ENCODE results near the gene CDH23. TPM values are rescaled to one million over a fixed set of nuclear protein-coding genes. Genes with fewer than 3 reads are reported as not detected.

The CDH23 gene
- total RNA-seq, 1 donor from 2014 or later = under 0.01 TPM

DNA sequence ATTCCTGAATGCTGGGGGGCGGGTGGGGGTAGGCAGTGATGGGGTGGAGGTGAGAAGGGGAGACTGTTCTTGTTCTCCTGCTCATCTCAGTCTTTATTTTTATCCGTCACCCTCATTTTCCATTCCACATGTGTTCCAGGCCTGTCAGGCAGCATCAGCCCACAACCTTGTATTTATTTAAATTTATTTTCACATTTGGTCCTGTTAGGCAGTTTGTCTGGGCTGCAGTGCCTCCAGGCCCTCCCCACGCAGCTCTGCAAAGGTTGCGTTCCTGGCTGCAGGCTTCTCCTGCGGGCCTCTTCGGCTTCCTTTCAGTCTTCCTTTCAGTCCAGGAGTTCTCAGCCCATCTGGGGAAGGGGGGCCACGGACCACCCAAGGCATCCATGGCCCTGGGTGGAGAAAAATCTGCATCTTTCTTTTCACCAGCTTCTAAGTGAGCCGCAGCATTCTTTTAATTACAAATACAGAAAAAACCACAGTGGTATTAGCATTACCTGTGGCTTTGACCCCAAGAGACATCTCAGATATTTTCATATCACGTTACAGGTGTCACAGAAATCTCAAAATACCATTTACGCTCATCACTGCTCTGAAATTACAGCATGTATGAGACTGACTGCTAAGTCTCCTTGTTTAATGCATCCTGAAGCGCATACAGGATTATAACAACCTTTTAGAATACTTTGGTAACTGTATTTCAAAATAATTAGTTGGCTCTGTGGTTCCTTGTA lies 228.9 kb downstream of the CDH23 start:
- DNase-seq = no peak

- DNase-seq = no peak
These were observed 230.7 kb downstream of the CDH23 start for GRCh38 chr10:71627230-71627939.

DNA sequence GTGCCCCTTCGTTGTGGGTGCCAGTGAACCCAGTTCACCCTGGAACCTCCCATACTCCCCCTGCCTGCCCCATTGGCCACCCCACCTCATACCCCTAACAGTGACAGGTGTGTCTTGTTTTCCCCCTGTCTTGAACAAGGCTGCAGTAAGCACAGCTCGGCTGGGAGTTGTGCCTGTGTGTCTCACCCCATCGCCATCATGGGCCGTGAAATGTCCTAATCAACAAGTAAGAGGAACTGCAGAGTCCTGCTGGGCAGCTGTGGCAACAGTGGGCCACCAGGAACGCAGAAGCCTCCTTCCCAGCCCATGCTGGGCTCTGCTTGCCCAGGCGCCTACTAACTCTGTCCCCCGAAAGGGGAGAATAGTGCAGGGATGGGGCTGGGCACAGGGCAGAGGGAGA lies 231.2 kb downstream of the CDH23 start:
- no peak for DNase-seq

DNA sequence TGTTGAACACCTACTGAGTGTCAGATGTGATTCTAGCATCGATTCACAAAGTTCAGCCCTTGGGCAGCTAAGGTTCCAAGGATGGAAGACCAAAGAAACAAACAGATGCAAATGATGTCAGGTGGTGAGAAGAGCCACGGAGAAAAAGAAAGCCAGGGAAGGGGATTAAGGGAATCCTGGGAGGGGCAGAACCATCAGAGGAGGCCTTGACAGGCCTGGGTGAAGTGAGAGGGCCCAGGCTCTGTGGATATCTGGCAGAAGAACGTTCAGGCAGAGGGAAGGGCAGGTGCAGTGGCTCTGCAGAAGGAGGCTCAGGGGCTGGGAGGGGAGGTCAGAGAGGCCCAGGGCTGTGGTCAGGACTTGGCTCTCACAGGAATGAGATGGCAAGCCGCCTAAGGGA lies 232.4 kb downstream of the CDH23 start:
- no peak for DNase-seq

DNA sequence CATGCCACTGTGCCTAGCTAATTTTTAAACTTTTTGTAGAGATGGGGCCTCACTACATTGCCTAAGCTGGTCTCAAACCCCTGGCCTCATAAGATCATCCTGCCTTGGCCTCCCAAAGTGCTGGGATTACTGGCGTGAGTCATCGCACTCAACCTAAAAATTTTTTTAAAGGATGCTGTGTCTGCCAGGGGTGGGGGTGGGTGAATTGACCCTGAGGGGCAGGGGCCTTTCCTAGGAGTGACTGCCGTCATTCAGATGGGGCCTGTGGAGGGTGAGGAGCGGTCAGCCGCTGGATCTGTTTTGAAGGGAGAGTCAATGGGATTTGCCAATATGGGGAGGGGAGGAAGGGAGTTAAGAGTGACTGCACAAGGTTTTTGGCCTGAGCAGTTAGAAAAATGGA lies 233.4 kb downstream of the CDH23 start:
- no peak for DNase-seq

GRCh38 chr10:71631007-71631861 lies 234.5 kb downstream of the CDH23 start:
- DNase-seq = no peak

DNA sequence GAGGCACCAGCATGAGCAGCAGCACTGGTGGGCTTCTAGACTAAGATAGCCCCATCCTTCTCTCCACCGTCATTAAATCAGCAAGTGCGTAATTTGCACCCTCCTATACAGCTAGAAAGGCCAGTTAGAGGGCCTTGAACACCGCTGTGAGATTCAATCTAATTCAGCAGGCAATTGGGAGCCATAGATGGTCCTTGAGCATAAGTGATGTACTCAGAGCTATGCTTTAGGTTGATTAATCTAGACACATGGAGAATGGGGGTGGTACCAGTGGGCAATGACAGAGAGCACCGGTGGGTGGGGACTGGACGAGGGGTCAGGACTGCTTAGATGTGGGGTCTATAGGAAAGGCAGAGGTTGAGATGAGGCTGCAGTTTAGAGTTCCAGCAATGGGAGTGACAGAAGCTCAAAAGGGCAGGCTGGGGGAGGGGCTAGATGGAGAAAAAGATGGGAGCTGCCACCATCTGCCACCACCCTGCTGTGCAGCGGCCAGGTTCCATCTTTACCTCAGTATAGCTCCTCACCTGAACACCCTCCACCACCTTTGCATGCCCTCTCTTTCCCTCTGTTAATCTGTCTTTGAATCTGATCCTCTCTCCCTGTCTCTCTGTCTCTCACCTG lies 235.6 kb downstream of the CDH23 start:
- DNase-seq = no peak

DNA sequence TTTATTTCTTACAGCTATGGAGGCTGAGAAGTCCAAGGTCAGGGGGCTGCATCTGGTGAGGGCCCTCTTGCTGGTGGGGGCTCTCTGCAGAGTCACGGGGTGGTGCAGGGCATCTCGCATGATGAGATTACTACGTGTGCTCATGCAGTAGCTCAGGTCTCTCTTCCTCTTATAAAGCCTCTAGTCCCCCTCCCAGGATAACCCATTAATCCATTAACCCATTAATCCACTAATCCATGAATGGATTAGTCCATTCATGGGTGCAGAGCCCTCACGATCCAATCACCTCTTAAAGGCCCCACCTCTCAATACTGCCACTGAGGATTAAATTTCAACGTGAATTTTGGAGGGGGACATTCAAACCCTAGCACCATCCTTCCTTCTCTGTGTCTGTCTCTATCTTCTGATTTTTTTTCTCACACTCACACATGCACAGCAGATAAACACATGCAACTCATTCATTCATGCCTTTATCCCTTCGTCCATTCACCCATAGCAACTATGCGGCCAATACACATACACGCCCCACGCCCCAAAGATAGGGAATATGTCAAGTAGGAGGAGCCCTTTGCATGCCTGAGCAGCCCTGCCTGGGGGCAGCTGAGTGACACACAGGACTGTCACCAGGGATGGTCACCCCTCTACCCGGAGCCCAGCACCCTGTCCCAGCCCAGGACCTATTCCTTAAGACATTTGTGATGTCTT lies 236.3 kb downstream of the CDH23 start:
- DNase-seq = no peak

GRCh38 chr10:71633920-71634319 lies 237.2 kb downstream of the CDH23 start:
- no peak for DNase-seq

- DNase-seq = no peak
These were observed 237.9 kb downstream of the CDH23 start for GRCh38 chr10:71634531-71635164.

GRCh38 chr10:71635251-71635866 lies 238.6 kb downstream of the CDH23 start:
- no peak for DNase-seq

GRCh38 chr10:71635867-71636266 lies 239.1 kb downstream of the CDH23 start:
- no peak for DNase-seq

- no peak for DNase-seq
These were observed 239.9 kb downstream of the CDH23 start for GRCh38 chr10:71636588-71636987.

DNA sequence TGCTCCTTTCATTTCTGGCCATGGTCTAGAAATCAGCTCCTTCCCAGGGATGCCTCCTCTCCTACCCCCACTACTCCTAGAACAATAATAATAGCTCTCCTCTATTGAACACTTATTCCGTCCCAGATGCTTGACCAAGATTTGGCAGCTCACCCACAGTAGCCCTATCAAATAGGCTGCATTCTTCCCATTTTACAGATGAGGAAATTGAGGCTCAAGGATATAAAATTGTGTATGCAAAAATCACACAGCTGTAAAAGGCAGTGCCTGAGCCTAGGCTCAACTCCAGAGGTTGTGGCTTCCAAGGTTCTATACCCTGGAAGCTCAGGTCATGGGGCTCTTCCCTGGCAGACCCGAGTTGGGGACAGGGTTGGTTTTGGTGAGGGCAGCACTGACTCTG lies 240.6 kb downstream of the CDH23 start:
- no peak for DNase-seq

DNA sequence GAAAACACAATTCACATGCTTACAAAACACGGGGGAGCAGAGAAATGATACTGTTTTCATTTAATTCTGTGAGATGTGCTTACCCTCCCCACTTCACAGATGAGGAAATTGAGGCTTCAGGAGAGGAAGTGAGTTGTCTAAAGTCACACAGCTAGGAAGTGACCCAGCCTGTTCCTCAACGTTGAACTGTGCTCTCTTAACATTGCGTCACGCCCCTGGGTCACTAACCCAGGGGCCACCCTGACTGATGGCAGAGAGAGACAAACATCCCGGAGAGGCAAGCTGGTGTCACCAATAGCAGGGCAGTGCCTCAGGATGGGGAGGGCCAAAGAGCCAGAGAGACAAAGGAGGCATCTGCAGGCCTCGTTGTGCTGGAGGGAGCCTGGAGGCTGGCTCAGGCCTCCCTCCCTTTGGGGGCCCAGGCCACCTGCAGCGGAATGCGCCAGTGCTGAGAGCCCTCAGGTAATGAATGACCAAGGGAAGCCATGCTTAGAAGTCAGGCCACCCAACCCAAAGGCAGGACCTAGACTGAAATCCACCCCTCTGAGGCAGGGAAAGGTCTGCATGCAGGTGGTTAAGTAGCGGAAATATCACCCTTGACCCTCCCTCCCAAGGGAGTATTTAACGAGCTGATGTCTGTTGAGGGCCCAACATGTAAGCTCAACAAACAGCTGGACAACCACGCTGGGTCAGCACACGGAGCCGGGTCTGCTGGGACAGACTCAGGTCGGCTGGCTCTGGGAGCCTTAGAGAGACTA lies 241.5 kb downstream of the CDH23 start:
- peak; percentile 12 for DNase-seq

GRCh38 chr10:71638822-71639719 lies 242.4 kb downstream of the CDH23 start:
- DNase-seq = no peak

GRCh38 chr10:71640607-71641006 lies 243.9 kb downstream of the CDH23 start:
- DNase-seq = no peak

DNA sequence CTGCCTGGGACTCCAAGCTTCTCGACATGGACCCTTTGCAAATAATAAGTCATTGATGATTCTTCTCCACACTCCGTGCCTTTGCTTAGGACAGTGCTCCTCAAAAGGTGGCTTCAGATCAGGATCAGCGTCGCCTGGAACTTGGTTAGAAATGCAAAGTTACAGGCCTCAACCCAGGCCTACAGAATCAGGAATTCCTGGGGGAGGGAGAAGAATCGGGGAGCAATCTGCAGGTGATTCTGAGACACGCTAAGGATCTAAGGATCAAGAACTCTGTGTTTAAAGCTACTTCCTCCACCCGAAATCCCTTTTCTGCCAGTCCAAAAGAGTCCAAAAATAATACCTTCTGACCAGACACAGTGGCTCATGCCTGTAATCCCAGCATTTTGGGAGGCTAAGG lies 244.7 kb downstream of the CDH23 start:
- DNase-seq = no peak

DNA sequence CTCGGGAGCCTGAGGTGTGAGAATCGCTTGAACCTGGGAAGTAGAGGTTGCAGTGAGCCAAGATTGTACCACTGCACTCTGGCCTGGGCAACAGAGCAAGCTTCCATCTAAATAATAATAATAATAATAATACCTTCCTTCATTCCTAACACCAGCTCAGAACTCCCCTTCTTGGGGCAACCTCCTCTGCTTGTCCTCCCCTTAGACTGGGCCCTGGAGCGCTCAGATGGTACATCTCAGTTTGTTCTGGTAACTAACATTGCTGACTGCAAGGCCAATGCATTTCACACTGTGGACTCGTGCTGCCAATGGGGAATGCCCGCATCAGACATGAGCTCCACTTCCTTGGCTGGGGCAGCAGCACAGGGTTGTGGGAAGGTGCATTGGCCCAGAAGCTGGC lies 245.3 kb downstream of the CDH23 start:
- DNase-seq = no peak
